IgD-negative memory B cell (primary cell): ENCODE data around the gene RAP1GAP. TPM values are rescaled to one million over a fixed set of nuclear protein-coding genes. Genes with fewer than 3 reads are reported as not detected.

Experiments used
- H3K27ac Mint-ChIP-seq, 3 donors: one replicate each; pipeline ENCODE4 v1.8.0; 2020 to 2022; ENCODE audit warnings: mild to moderate bottlenecking in 3 of 3, mixed read lengths in 3 of 3, moderate library complexity in 1 of 3
- H3K27me3 Mint-ChIP-seq: one replicate; pipeline ENCODE4 v1.8.0; 2021; ENCODE audit warnings: mixed read lengths
- H3K36me3 Mint-ChIP-seq: one replicate; pipeline ENCODE4 v1.8.0; 2020; ENCODE audit warnings: mild to moderate bottlenecking, mixed read lengths
- H3K4me1 Mint-ChIP-seq, 3 donors: one replicate each; pipeline ENCODE4 v1.8.0; 2020 to 2022; ENCODE audit warnings: mixed read lengths in 3 of 3, mild to moderate bottlenecking in 1 of 3
- H3K4me3 Mint-ChIP-seq, 4 donors: one replicate each; pipeline ENCODE4 v1.8.0; 2020 to 2022; ENCODE audit warnings: mild to moderate bottlenecking in 4 of 4, mixed read lengths in 4 of 4, moderate library complexity in 3 of 4
- H3K9me3 Mint-ChIP-seq, 3 donors: one replicate each; pipeline ENCODE4 v1.8.0; 2020 to 2021; ENCODE audit warnings: mixed read lengths in 3 of 3, mild to moderate bottlenecking in 1 of 3
- polyA plus RNA-seq: library from polyadenylated mRNA; unstranded; fragments of 300-500 nt; fragmentation: Illumina TruSeq; gene quantifications from one replicate; pipeline ENCODE4 v1.2.3, GENCODE V29; 2021

Gene RAP1GAP
- polyA plus RNA-seq, 1 donor from 2014 or later, result not detected

GRCh38 chr1:21670059-21670881, 1.1 kb upstream of the RAP1GAP start:
- H3K27me3 Mint-ChIP-seq, result peaks cover 34% of the 10 kb centered on the region
- H3K9me3 Mint-ChIP-seq, result no peaks in the 10 kb centered on the region
- H3K36me3 Mint-ChIP-seq, result no peaks in the 10 kb centered on the region
- H3K27ac Mint-ChIP-seq, result no peak overlapping the region
- peak overlapping the region in 3 of 4 donors; percentile 29 to 60 (median 43) for H3K4me3 Mint-ChIP-seq
- H3K4me1 Mint-ChIP-seq, result peaks cover 2 to 5% (median 2%) of the 10 kb centered on the region in 3 donors

GRCh38 chr1:21668951-21669257, 253 bp downstream of the RAP1GAP start:
- Mint-ChIP-seq H3K4me3 (no peak overlapping the region), H3K36me3 (no peaks in the 10 kb centered on the region)

GRCh38 chr1:21668232-21668950, 766 bp downstream of the RAP1GAP start:
- Mint-ChIP-seq H3K27ac (no peak overlapping the region), H3K4me3 (no peak overlapping the region), H3K9me3 (no peaks in the 10 kb centered on the region), H3K27me3 (peaks cover 36% of the 10 kb centered on the region), H3K36me3 (no peaks in the 10 kb centered on the region), H3K4me1 (peaks cover 3 to 9% (median 7%) of the 10 kb centered on the region in 3 donors)

More at GRCh38 chr1:21668951-21669257, 253 bp downstream of the RAP1GAP start:
- Mint-ChIP-seq H3K27ac (no peak overlapping the region), H3K9me3 (no peaks in the 10 kb centered on the region), H3K4me1 (peaks cover 2 to 9% (median 6%) of the 10 kb centered on the region in 3 donors), H3K27me3 (peaks cover 36% of the 10 kb centered on the region)

GRCh38 chr1:21667348-21668231, 1.6 kb downstream of the RAP1GAP start:
- H3K36me3 Mint-ChIP-seq, result no peaks in the 10 kb centered on the region
- H3K4me1 Mint-ChIP-seq, result peaks cover 3 to 9% (median 7%) of the 10 kb centered on the region in 3 donors
- peak overlapping the region in 2 of 4 donors; percentile 8 to 72 for H3K4me3 Mint-ChIP-seq
- H3K27ac Mint-ChIP-seq, result peak overlapping the region in 1 of 3 donors; percentile 85
- no peaks in the 10 kb centered on the region for H3K9me3 Mint-ChIP-seq
- peaks cover 36% of the 10 kb centered on the region for H3K27me3 Mint-ChIP-seq

GRCh38 chr1:21666576-21667320, 2.4 kb downstream of the RAP1GAP start:
- H3K36me3 Mint-ChIP-seq, result no peaks in the 10 kb centered on the region
- peaks cover 42% of the 10 kb centered on the region for H3K27me3 Mint-ChIP-seq
- H3K27ac Mint-ChIP-seq, result peak overlapping the region in 1 of 3 donors; percentile 31
- H3K4me3 Mint-ChIP-seq, result peak overlapping the region in 1 of 4 donors; percentile 65
- H3K9me3 Mint-ChIP-seq, result no peaks in the 10 kb centered on the region
- H3K4me1 Mint-ChIP-seq, result peaks cover 3 to 9% (median 7%) of the 10 kb centered on the region in 3 donors

GRCh38 chr1:21665711-21666575, 3.2 kb downstream of the RAP1GAP start:
- Mint-ChIP-seq H3K4me3 (no peak overlapping the region), H3K27me3 (peaks cover 47% of the 10 kb centered on the region), H3K4me1 (peaks cover 1 to 9% (median 7%) of the 10 kb centered on the region in 3 donors)

GRCh38 chr1:21664806-21665588, 4.2 kb downstream of the RAP1GAP start:
- H3K4me1 Mint-ChIP-seq, result peaks cover 1 to 7% (median 4%) of the 10 kb centered on the region in 3 donors
- no peaks in the 10 kb centered on the region for H3K9me3 Mint-ChIP-seq
- peaks cover 1% of the 10 kb centered on the region for H3K36me3 Mint-ChIP-seq
- no peak overlapping the region for H3K4me3 Mint-ChIP-seq
- peak overlapping the region in 1 of 3 donors; percentile 25 for H3K27ac Mint-ChIP-seq
- peaks cover 54% of the 10 kb centered on the region for H3K27me3 Mint-ChIP-seq

More at GRCh38 chr1:21665711-21666575, 3.2 kb downstream of the RAP1GAP start:
- no peaks in the 10 kb centered on the region for H3K36me3 Mint-ChIP-seq
- H3K9me3 Mint-ChIP-seq, result no peaks in the 10 kb centered on the region
- peak overlapping the region in 1 of 3 donors; percentile 25 for H3K27ac Mint-ChIP-seq

- H3K27me3 Mint-ChIP-seq, result peaks cover 55% of the 10 kb centered on the region
- peaks cover 1 to 10% (median 7%) of the 10 kb centered on the region in 3 donors for H3K4me1 Mint-ChIP-seq
- H3K9me3 Mint-ChIP-seq, result no peaks in the 10 kb centered on the region
- no peak overlapping the region for H3K27ac Mint-ChIP-seq
- peaks cover 1% of the 10 kb centered on the region for H3K36me3 Mint-ChIP-seq
- peak overlapping the region in 2 of 4 donors; percentile 60 to 69 for H3K4me3 Mint-ChIP-seq
Measured at GRCh38 chr1:21663951-21664805, 5.0 kb downstream of the RAP1GAP start.

GRCh38 chr1:21663248-21663950, 5.8 kb downstream of the RAP1GAP start:
- Mint-ChIP-seq H3K4me1 (peaks cover 1 to 10% (median 7%) of the 10 kb centered on the region in 3 donors), H3K9me3 (no peaks in the 10 kb centered on the region), H3K27ac (no peak overlapping the region), H3K36me3 (peaks cover 1% of the 10 kb centered on the region), H3K27me3 (peaks cover 52% of the 10 kb centered on the region), H3K4me3 (no peak overlapping the region)

- H3K27me3 Mint-ChIP-seq, result peaks cover 46% of the 10 kb centered on the region
- H3K4me1 Mint-ChIP-seq, result peaks cover 1 to 10% (median 7%) of the 10 kb centered on the region in 3 donors
- H3K36me3 Mint-ChIP-seq, result peaks cover 1% of the 10 kb centered on the region
- H3K4me3 Mint-ChIP-seq, result no peak overlapping the region
- H3K9me3 Mint-ChIP-seq, result no peaks in the 10 kb centered on the region
- H3K27ac Mint-ChIP-seq, result peak overlapping the region in 1 of 3 donors; percentile 53
Measured at GRCh38 chr1:21662426-21663247, 6.5 kb downstream of the RAP1GAP start.

- H3K27ac Mint-ChIP-seq, result peak overlapping the region in 1 of 3 donors; percentile 53
- H3K9me3 Mint-ChIP-seq, result no peaks in the 10 kb centered on the region
- peak overlapping the region in 1 of 4 donors; percentile 17 for H3K4me3 Mint-ChIP-seq
- H3K27me3 Mint-ChIP-seq, result peaks cover 39% of the 10 kb centered on the region
- peaks cover 1% of the 10 kb centered on the region for H3K36me3 Mint-ChIP-seq
- peaks cover 1 to 10% (median 7%) of the 10 kb centered on the region in 3 donors for H3K4me1 Mint-ChIP-seq
Measured at GRCh38 chr1:21661886-21662285, 7.3 kb downstream of the RAP1GAP start.
